HL-60 (cell line): ENCODE results near the gene CRLF2.

Source experiments
- POLR2AphosphoS5 ChIP-seq: IDR thresholded peaks from 2 replicates; pipeline ENCODE4 v1.6.1; 2012; ENCODE audit warnings: low read depth
- SPI1 ChIP-seq: IDR thresholded peaks from 2 replicates; pipeline ENCODE4 v1.6.1; 2012; ENCODE audit warnings: low read depth, mild to moderate bottlenecking, borderline replicate concordance

DNA sequence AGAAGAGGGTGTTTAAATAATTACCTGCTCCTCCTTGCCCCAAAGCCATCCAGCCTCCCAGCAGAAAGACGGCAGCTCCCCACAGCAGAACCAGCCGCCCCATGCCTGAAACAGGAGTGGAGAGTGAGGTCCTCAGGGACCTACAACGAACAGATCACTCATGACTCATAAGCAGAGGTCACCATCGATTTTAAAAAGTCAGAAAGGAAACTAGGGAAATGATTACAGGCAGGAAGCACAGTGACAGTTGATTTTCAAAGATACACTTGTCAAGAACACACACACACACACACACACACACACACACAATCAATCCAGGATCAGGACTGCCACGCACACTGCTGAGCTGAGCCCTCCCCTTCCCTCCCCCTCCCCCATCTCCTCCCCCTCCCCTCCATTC is at the start of gene CRLF2:
- no peak for TF ChIP-seq SPI1
- TF ChIP-seq POLR2AphosphoS5 = no peak
